Smooth muscle cell (in vitro differentiated cells): Measurements from ENCODE around the gene FGF12. TPM values are rescaled to one million over a fixed set of nuclear protein-coding genes. Genes with fewer than 3 reads are reported as not detected.

Source experiments
- DNase-seq: peaks from one replicate; lab custom pipeline; 2025; ENCODE audit not compliant: unreplicated experiment; lab: John Stamatoyannopoulos, UW
- H2AFZ ChIP-seq: fragments of 200-600 bp; sonication (generic); 2 replicates; pipeline ENCODE4 v1.6.0; 2016; ENCODE audit warnings: antibody characterized with exemption, low read depth, mild to moderate bottlenecking
- H3F3A ChIP-seq: fragments of 200-600 bp; sonication (generic); 2 replicates; pipeline ENCODE4 v1.6.0; 2017; ENCODE audit warnings: antibody characterized with exemption, low read depth
- H3K27ac ChIP-seq: fragments of 200-600 bp; sonication (generic); 2 replicates; pipeline ENCODE4 v1.5.1; 2016; ENCODE audit warnings: low read depth, mild to moderate bottlenecking
- H3K27me3 ChIP-seq: fragments of 200-600 bp; sonication (generic); 2 replicates; pipeline ENCODE4 v1.6.1; 2016; ENCODE audit warnings: low read depth, mild to moderate bottlenecking
- H3K36me3 ChIP-seq: fragments of 200-600 bp; sonication (generic); 2 replicates; pipeline ENCODE4 v1.5.1; 2016; ENCODE audit warnings: low read depth
- H3K4me1 ChIP-seq: fragments of 200-600 bp; sonication (generic); 2 replicates; pipeline ENCODE4 v1.5.1; 2016; ENCODE audit warnings: low read depth
- H3K4me2 ChIP-seq: fragments of 200-600 bp; sonication (generic); 2 replicates; pipeline ENCODE4 v1.6.0; 2016; ENCODE audit warnings: mild to moderate bottlenecking
- H3K4me3 ChIP-seq: fragments of 200-600 bp; sonication (generic); 2 replicates; pipeline ENCODE4 v1.5.1; 2016; ENCODE audit warnings: mild to moderate bottlenecking
- H3K79me2 ChIP-seq: fragments of 200-600 bp; sonication (generic); 2 replicates; pipeline ENCODE4 v1.6.0; 2016; ENCODE audit warnings: low read depth, mild to moderate bottlenecking
- H3K9ac ChIP-seq: fragments of 200-600 bp; sonication (generic); 2 replicates; pipeline ENCODE4 v1.6.0; 2016; ENCODE audit warnings: low read depth
- H3K9me3 ChIP-seq: fragments of 200-600 bp; sonication (generic); replicated peaks from 2 replicates; pipeline ENCODE4 v1.5.1; 2016; ENCODE audit warnings: low read depth
- H4K20me1 ChIP-seq: fragments of 200-600 bp; sonication (generic); 2 replicates; pipeline ENCODE4 v1.6.0; 2016; ENCODE audit warnings: low read depth
- WGBS: methylation state at CpG from one replicate; pipeline ENCODE4 v1.1.7; 2016; ENCODE audit warnings: low lambda C conversion rate; 5-methylcytosine and 5-hydroxymethylcytosine counted together
- polyA plus RNA-seq: library from polyadenylated mRNA; unstranded; fragments of >200 nt; fragmentation: Nextera tagmentation; extraction: Ambion mirVana; gene quantifications from 2 replicates; pipeline ENCODE4 v1.2.1, GENCODE V29; 2016
- total RNA-seq: library from RNA; depleted of rRNA; stranded (reverse); fragments of >200 nt; gene quantifications from 2 replicates; pipeline ENCODE4 v1.2.3, GENCODE V29; 2014
- TF ChIP-seq, protein P1 (sequence below): fragments of 200-600 bp; sonication (generic); IDR thresholded peaks from 2 replicates; pipeline ENCODE4 v1.5.1; 2017; ENCODE audit warnings: borderline replicate concordance, mild to moderate bottlenecking, antibody characterized with exemption; ENCODE audit not compliant: insufficient read depth, poor library complexity, severe bottlenecking

FGF12 gene
- total and polyA plus RNA-seq, 2 experiments from 2014 or later: 0.47 to 1.0 TPM

DNA sequence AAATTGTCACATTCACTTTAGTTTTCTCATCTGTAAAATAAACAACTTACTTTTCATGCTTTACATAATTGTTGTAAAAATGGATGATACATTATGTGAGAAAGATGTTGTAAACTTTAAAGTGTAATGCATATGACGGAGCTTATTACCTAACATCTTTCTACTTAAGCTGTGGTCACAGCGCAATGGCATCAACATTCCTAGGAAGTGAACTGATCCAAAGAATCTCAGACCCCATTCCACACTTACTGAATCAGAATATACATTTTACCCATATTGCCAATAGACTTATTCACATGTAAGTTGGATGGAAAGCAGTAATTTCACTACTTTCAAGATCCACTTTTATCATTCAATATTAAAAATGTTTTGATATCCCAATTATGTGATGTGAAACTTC lies 497.5 kb downstream of the FGF12 start:
- no peaks in the 10 kb centered on the region for H3K36me3 ChIP-seq
- no peak overlapping the region for H3K4me3 ChIP-seq
- H3K27me3 ChIP-seq: no peaks in the 10 kb centered on the region
- no peaks in the 10 kb centered on the region for H3F3A ChIP-seq
- TF ChIP-seq, protein P1, sequence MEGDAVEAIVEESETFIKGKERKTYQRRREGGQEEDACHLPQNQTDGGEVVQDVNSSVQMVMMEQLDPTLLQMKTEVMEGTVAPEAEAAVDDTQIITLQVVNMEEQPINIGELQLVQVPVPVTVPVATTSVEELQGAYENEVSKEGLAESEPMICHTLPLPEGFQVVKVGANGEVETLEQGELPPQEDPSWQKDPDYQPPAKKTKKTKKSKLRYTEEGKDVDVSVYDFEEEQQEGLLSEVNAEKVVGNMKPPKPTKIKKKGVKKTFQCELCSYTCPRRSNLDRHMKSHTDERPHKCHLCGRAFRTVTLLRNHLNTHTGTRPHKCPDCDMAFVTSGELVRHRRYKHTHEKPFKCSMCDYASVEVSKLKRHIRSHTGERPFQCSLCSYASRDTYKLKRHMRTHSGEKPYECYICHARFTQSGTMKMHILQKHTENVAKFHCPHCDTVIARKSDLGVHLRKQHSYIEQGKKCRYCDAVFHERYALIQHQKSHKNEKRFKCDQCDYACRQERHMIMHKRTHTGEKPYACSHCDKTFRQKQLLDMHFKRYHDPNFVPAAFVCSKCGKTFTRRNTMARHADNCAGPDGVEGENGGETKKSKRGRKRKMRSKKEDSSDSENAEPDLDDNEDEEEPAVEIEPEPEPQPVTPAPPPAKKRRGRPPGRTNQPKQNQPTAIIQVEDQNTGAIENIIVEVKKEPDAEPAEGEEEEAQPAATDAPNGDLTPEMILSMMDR: no peak
- no peak overlapping the region for H3K4me2 ChIP-seq
- no peaks in the 10 kb centered on the region for H4K20me1 ChIP-seq
- H2AFZ ChIP-seq: no peak overlapping the region
- 57% methylated on average over 2 of the region's 2 CpGs for WGBS
- H3K9me3 ChIP-seq: no peaks in the 10 kb centered on the region
- no peaks in the 10 kb centered on the region for H3K79me2 ChIP-seq
- H3K27ac ChIP-seq: no peak overlapping the region
- no peaks in the 10 kb centered on the region for H3K4me1 ChIP-seq
- no peak for DNase-seq
- H3K9ac ChIP-seq: no peak overlapping the region

DNA sequence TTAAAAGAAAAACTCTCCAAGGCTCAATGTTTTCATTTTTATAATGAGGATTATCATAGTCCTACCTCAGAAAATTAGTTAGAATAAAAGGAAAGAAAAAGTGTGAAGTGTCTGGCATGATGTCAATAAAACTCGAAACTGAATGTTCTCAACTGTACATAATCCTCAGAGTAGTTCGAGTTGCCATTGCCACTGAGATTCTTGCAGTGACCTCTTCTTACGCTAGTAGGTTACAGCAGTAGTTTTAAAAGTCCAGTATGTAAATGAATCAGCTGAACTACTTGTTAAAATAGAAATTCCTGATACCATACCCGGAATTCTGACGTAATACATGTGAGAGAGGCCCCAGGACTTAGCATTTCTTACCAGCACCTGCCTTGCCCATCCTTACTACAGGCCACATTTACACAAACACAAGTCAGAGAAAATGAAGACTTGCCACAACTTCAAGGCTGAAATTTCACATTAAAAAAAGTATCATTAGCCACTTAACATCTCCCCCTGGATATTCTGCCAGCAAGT lies 502.6 kb downstream of the FGF12 start:
- no peaks in the 10 kb centered on the region for H3K36me3 ChIP-seq
- TF ChIP-seq, protein P1: no peak
- no peak overlapping the region for H2AFZ ChIP-seq
- no peaks in the 10 kb centered on the region for H3K27me3 ChIP-seq
- H3K9ac ChIP-seq: no peak overlapping the region
- no peak overlapping the region for H3K4me2 ChIP-seq
- WGBS: 90% methylated on average over 5 of the region's 5 CpGs
- no peak overlapping the region for H3K27ac ChIP-seq
- H3K4me1 ChIP-seq: no peaks in the 10 kb centered on the region
- H3K79me2 ChIP-seq: no peaks in the 10 kb centered on the region
- H3K4me3 ChIP-seq: no peak overlapping the region
- H3K9me3 ChIP-seq: no peaks in the 10 kb centered on the region
- H3F3A ChIP-seq: no peaks in the 10 kb centered on the region
- DNase-seq: no peak
- no peaks in the 10 kb centered on the region for H4K20me1 ChIP-seq

DNA sequence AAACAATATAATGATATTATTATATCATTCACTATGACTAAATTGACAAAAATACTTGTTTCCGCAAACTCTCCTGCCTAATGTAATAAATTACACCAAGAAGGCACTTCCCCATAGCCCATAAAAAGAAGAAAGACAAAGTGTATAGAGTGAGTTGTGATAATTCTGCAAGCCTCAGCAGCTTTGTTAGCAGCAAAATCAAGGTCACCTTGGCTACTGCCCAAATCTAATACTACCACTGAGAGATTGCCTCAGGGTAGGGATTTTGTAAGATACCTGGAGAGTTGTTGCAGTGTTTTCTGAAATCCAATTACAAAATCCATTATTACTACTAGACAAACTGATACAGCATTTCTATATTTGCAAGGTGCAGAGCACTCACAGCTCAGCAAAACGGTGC lies 503.5 kb downstream of the FGF12 start:
- H3K27ac ChIP-seq: no peak overlapping the region
- H3K9ac ChIP-seq: no peak overlapping the region
- no peaks in the 10 kb centered on the region for H4K20me1 ChIP-seq
- H2AFZ ChIP-seq: no peak overlapping the region
- no peaks in the 10 kb centered on the region for H3K27me3 ChIP-seq
- no peak for DNase-seq
- H3K79me2 ChIP-seq: no peaks in the 10 kb centered on the region
- no peaks in the 10 kb centered on the region for H3K9me3 ChIP-seq
- H3K4me2 ChIP-seq: no peak overlapping the region
- H3F3A ChIP-seq: no peaks in the 10 kb centered on the region
- 95% methylated on average over 2 of the region's 2 CpGs for WGBS
- no peaks in the 10 kb centered on the region for H3K36me3 ChIP-seq
- no peaks in the 10 kb centered on the region for H3K4me1 ChIP-seq
- no peak overlapping the region for H3K4me3 ChIP-seq
- TF ChIP-seq, protein P1: no peak

DNA sequence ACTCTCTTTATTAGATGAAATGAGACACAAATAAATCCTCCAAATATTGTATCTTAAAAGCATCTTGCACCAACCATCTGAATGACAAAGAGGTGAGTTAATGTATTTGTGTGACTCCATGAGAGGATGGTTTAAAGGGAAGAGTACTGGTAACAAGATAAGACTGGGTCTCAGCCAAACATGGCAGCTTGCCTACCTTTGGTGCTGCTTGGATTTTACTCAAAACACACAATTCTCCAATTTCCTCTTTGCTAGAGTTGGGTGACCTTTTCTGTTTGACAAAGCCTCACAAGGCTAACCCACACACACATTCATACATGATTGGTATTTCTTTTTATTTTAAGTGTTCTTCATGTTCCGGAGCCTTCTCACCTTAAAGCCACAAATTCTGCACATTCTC lies 506.4 kb downstream of the FGF12 start:
- Histone ChIP-seq H3K4me3 (no peak overlapping the region), H3K36me3 (no peaks in the 10 kb centered on the region), H3K27ac (no peak overlapping the region), H4K20me1 (no peaks in the 10 kb centered on the region), H3K9ac (no peak overlapping the region), H3K9me3 (no peaks in the 10 kb centered on the region), H3K27me3 (no peaks in the 10 kb centered on the region), H3F3A (no peaks in the 10 kb centered on the region), H3K4me2 (no peak overlapping the region), H3K4me1 (no peaks in the 10 kb centered on the region), H3K79me2 (no peaks in the 10 kb centered on the region), H2AFZ (no peak overlapping the region)
- TF ChIP-seq, protein P1: no peak
- WGBS: 93% methylated on average over 1 of the region's 1 CpG
- no peak for DNase-seq
